HG02623 (cell line): ENCODE data around the gene TARP.
"Not testable (repeated sequence)": the region's sequence is repeated elsewhere in the genome, so short reads cannot be mapped to it uniquely, and the experiment has no call there.

Source experiments
- ATAC-seq: cut with Tn5 transposase; IDR thresholded peaks from one replicate; pipeline ENCODE4 v1.9.1; 2021; ENCODE audit warnings: moderate library complexity; ENCODE audit not compliant: unreplicated experiment

The TARP gene

GRCh38 chr7:38299275-38299931 lies 26.0 kb upstream of the TARP start:
- no peak for ATAC-seq

- peak; percentile 44 for ATAC-seq
Measured at GRCh38 chr7:38296059-38296857, 22.8 kb upstream of the TARP start.

- ATAC-seq: no peak
Measured at GRCh38 chr7:38294926-38295325, 21.5 kb upstream of the TARP start.

- no peak for ATAC-seq
Measured at GRCh38 chr7:38292442-38292841, 19.0 kb upstream of the TARP start.

GRCh38 chr7:38291650-38292049 lies 18.2 kb upstream of the TARP start:
- no peak for ATAC-seq

- no peak for ATAC-seq
Measured at GRCh38 chr7:38291117-38291647, 17.7 kb upstream of the TARP start.

GRCh38 chr7:38284553-38284952 lies 11.1 kb upstream of the TARP start:
- no peak for ATAC-seq

- no peak for ATAC-seq
Measured at GRCh38 chr7:38283809-38284208, 10.4 kb upstream of the TARP start.

- ATAC-seq: no peak
Measured at GRCh38 chr7:38283107-38283506, 9.7 kb upstream of the TARP start.

GRCh38 chr7:38282081-38282480 lies 8.6 kb upstream of the TARP start:
- ATAC-seq: no peak

GRCh38 chr7:38281266-38281665 lies 7.8 kb upstream of the TARP start:
- ATAC-seq: no peak

GRCh38 chr7:38280707-38281106 lies 7.3 kb upstream of the TARP start:
- no peak for ATAC-seq

- ATAC-seq: no peak
Measured at GRCh38 chr7:38280000-38280399, 6.6 kb upstream of the TARP start.

GRCh38 chr7:38276096-38276877 lies 2.9 kb upstream of the TARP start:
- no peak for ATAC-seq

- ATAC-seq: no peak
Measured at GRCh38 chr7:38274927-38275620, 1.6 kb upstream of the TARP start.

GRCh38 chr7:38274486-38274885 lies 1.1 kb upstream of the TARP start:
- ATAC-seq: no peak

- not testable (repeated sequence) for ATAC-seq
Measured at GRCh38 chr7:38270405-38270804, 3.0 kb downstream of the TARP start.

GRCh38 chr7:38269704-38270346 lies 3.6 kb downstream of the TARP start:
- ATAC-seq: not testable (repeated sequence)

GRCh38 chr7:38265958-38266357 lies 7.5 kb downstream of the TARP start:
- not testable (repeated sequence) for ATAC-seq

GRCh38 chr7:38264602-38265001 lies 8.8 kb downstream of the TARP start:
- not testable (repeated sequence) for ATAC-seq
